Smooth muscle cell (in vitro differentiated cells): ENCODE data around the gene MLF1. TPM values are rescaled to one million over a fixed set of nuclear protein-coding genes. Genes with fewer than 3 reads are reported as not detected.

Experiments used
- DNase-seq: peaks from one replicate; lab custom pipeline; 2025; ENCODE audit not compliant: unreplicated experiment; lab: John Stamatoyannopoulos, UW
- H2AFZ ChIP-seq: fragments of 200-600 bp; sonication (generic); 2 replicates; pipeline ENCODE4 v1.6.0; 2016; ENCODE audit warnings: antibody characterized with exemption, low read depth, mild to moderate bottlenecking
- H3F3A ChIP-seq: fragments of 200-600 bp; sonication (generic); 2 replicates; pipeline ENCODE4 v1.6.0; 2017; ENCODE audit warnings: antibody characterized with exemption, low read depth
- H3K27ac ChIP-seq: fragments of 200-600 bp; sonication (generic); 2 replicates; pipeline ENCODE4 v1.5.1; 2016; ENCODE audit warnings: low read depth, mild to moderate bottlenecking
- H3K27me3 ChIP-seq: fragments of 200-600 bp; sonication (generic); 2 replicates; pipeline ENCODE4 v1.6.1; 2016; ENCODE audit warnings: low read depth, mild to moderate bottlenecking
- H3K36me3 ChIP-seq: fragments of 200-600 bp; sonication (generic); 2 replicates; pipeline ENCODE4 v1.5.1; 2016; ENCODE audit warnings: low read depth
- H3K4me1 ChIP-seq: fragments of 200-600 bp; sonication (generic); 2 replicates; pipeline ENCODE4 v1.5.1; 2016; ENCODE audit warnings: low read depth
- H3K4me2 ChIP-seq: fragments of 200-600 bp; sonication (generic); 2 replicates; pipeline ENCODE4 v1.6.0; 2016; ENCODE audit warnings: mild to moderate bottlenecking
- H3K4me3 ChIP-seq: fragments of 200-600 bp; sonication (generic); 2 replicates; pipeline ENCODE4 v1.5.1; 2016; ENCODE audit warnings: mild to moderate bottlenecking
- H3K79me2 ChIP-seq: fragments of 200-600 bp; sonication (generic); 2 replicates; pipeline ENCODE4 v1.6.0; 2016; ENCODE audit warnings: low read depth, mild to moderate bottlenecking
- H3K9ac ChIP-seq: fragments of 200-600 bp; sonication (generic); 2 replicates; pipeline ENCODE4 v1.6.0; 2016; ENCODE audit warnings: low read depth
- H3K9me3 ChIP-seq: fragments of 200-600 bp; sonication (generic); replicated peaks from 2 replicates; pipeline ENCODE4 v1.5.1; 2016; ENCODE audit warnings: low read depth
- H4K20me1 ChIP-seq: fragments of 200-600 bp; sonication (generic); 2 replicates; pipeline ENCODE4 v1.6.0; 2016; ENCODE audit warnings: low read depth
- CTCF ChIP-seq: fragments of 200-600 bp; sonication (generic); IDR thresholded peaks from 2 replicates; pipeline ENCODE4 v1.5.1; 2017; ENCODE audit warnings: borderline replicate concordance, mild to moderate bottlenecking, antibody characterized with exemption; ENCODE audit not compliant: insufficient read depth, poor library complexity, severe bottlenecking
- WGBS: methylation state at CpG from one replicate; pipeline ENCODE4 v1.1.7; 2016; ENCODE audit warnings: low lambda C conversion rate; 5-methylcytosine and 5-hydroxymethylcytosine counted together
- polyA plus RNA-seq: library from polyadenylated mRNA; unstranded; fragments of >200 nt; fragmentation: Nextera tagmentation; extraction: Ambion mirVana; gene quantifications from 2 replicates; pipeline ENCODE4 v1.2.1, GENCODE V29; 2016
- total RNA-seq: library from RNA; depleted of rRNA; stranded (reverse); fragments of >200 nt; gene quantifications from 2 replicates; pipeline ENCODE4 v1.2.3, GENCODE V29; 2014

Gene MLF1
- total RNA-seq (22.9 and 24.3 TPM in 2 replicates), polyA plus RNA-seq (25.9 and 28.5 TPM in 2 replicates)

GRCh38 chr3:158570999-158571702 lies at the start of gene MLF1:
Gene MLF1 (plus strand): TSS chr3:158571194. CDS start chr3:158571301, 107 bp downstream.
- H3K36me3 ChIP-seq: no peaks in the 10 kb centered on the region

GRCh38 chr3:158522221-158523136 lies 48.5 kb upstream of the MLF1 start:
- no peaks in the 10 kb centered on the region for H4K20me1 ChIP-seq
- H3F3A ChIP-seq: no peaks in the 10 kb centered on the region
- H3K9ac ChIP-seq: no peak overlapping the region
- H3K4me2 ChIP-seq: no peak overlapping the region
- no peak overlapping the region for H3K4me3 ChIP-seq
- no peaks in the 10 kb centered on the region for H3K4me1 ChIP-seq
- H3K79me2 ChIP-seq: no peaks in the 10 kb centered on the region
- DNase-seq: no peak
- WGBS: 85% methylated on average over 4 of the region's 4 CpGs
- TF ChIP-seq CTCF: no peak
- H3K27ac ChIP-seq: no peak overlapping the region
- H3K27me3 ChIP-seq: no peaks in the 10 kb centered on the region
- H2AFZ ChIP-seq: no peak overlapping the region
- H3K36me3 ChIP-seq: no peaks in the 10 kb centered on the region
- H3K9me3 ChIP-seq: no peaks in the 10 kb centered on the region

More at GRCh38 chr3:158570999-158571702, at the start of gene MLF1:
- Histone ChIP-seq H3K9ac (peak within 1 kb of the TSS; percentile 100), H2AFZ (peak within 1 kb of the TSS; percentile 97), H3K27me3 (no peaks in the 10 kb centered on the region), H3K9me3 (no peaks in the 10 kb centered on the region), H3K4me3 (peak within 1 kb of the TSS; percentile 95), H4K20me1 (no peaks in the 10 kb centered on the region), H3K27ac (peak within 1 kb of the TSS; percentile 99), H3K4me2 (peak within 1 kb of the TSS; percentile 100), H3K4me1 (no peaks in the 10 kb centered on the region), H3F3A (no peaks in the 10 kb centered on the region), H3K79me2 (no peaks in the 10 kb centered on the region)
- DNase-seq: peak; percentile 88
- no peak for TF ChIP-seq CTCF
- WGBS: 2% methylated on average over 49 of the region's 51 CpGs

- Histone ChIP-seq H3K9ac (no peak overlapping the region), H4K20me1 (no peaks in the 10 kb centered on the region), H3K27me3 (no peaks in the 10 kb centered on the region), H3F3A (no peaks in the 10 kb centered on the region), H3K27ac (no peak overlapping the region), H3K9me3 (no peaks in the 10 kb centered on the region), H3K36me3 (no peaks in the 10 kb centered on the region), H2AFZ (no peak overlapping the region), H3K79me2 (no peaks in the 10 kb centered on the region), H3K4me3 (no peak overlapping the region), H3K4me1 (no peaks in the 10 kb centered on the region), H3K4me2 (peak overlapping the region; percentile 18)
- 43% methylated on average over 7 of the region's 7 CpGs for WGBS
- no peak for TF ChIP-seq CTCF
- no peak for DNase-seq
These were observed 42.8 kb upstream of the MLF1 start for GRCh38 chr3:158528076-158528674.
